GM23338 (cell line): Measurements from ENCODE around the gene GCNT3. TPM values are rescaled to one million over a fixed set of nuclear protein-coding genes. Genes with fewer than 3 reads are reported as not detected.

Experiments
- ATAC-seq: fragments of 200-7000 bp; cut with Tn5 transposase; 3 replicates; pipeline ENCODE4 v1.9.1; 2020
- DNase-seq: peaks from one replicate; pipeline ENCODE4 v3.0.0-alpha.2; 2015; ENCODE audit warnings: low spot score
- H2AFZ ChIP-seq: fragments of 200-600 bp; sonication (generic); 2 replicates; pipeline ENCODE4 v1.8.0; 2016; ENCODE audit warnings: antibody characterized with exemption, mild to moderate bottlenecking, moderate library complexity
- H3F3A ChIP-seq: fragments of 200-600 bp; sonication (generic); replicated peaks from 2 replicates; pipeline ENCODE4 v1.8.0; 2017; ENCODE audit warnings: antibody characterized with exemption, mixed run types, low read depth
- H3K27ac ChIP-seq: fragments of 200-600 bp; sonication (generic); 2 replicates; pipeline ENCODE4 v1.6.1; 2016; ENCODE audit warnings: low read depth
- H3K27me3 ChIP-seq: fragments of 200-600 bp; sonication (generic); 2 replicates; pipeline ENCODE4 v1.8.0; 2016; ENCODE audit warnings: mild to moderate bottlenecking, mixed run types, moderate library complexity; ENCODE audit not compliant: insufficient read depth
- H3K36me3 ChIP-seq: fragments of 200-600 bp; sonication (generic); 2 replicates; pipeline ENCODE4 v1.8.0; 2016; ENCODE audit warnings: mild to moderate bottlenecking; ENCODE audit not compliant: insufficient read depth
- H3K4me1 ChIP-seq: fragments of 200-600 bp; sonication (generic); 2 replicates; pipeline ENCODE4 v1.8.0; 2016; ENCODE audit warnings: mild to moderate bottlenecking, moderate library complexity; ENCODE audit not compliant: insufficient read depth
- H3K4me2 ChIP-seq: fragments of 200-600 bp; sonication (generic); 2 replicates; pipeline ENCODE4 v1.7.1; 2017; ENCODE audit warnings: mixed run types
- H3K4me3 ChIP-seq: fragments of 200-600 bp; sonication (generic); 2 replicates; pipeline ENCODE4 v1.6.1; 2016; ENCODE audit warnings: mixed run types
- H3K79me2 ChIP-seq: fragments of 200-600 bp; sonication (generic); replicated peaks from 2 replicates; pipeline ENCODE4 v1.8.0; 2017; ENCODE audit warnings: mild to moderate bottlenecking; ENCODE audit not compliant: insufficient read depth
- H3K9me2 ChIP-seq: fragments of 200-600 bp; sonication (generic); 2 replicates; pipeline ENCODE4 v1.8.0; 2017; ENCODE audit not compliant: insufficient read depth
- H4K20me1 ChIP-seq: fragments of 200-600 bp; sonication (generic); replicated peaks from 2 replicates; pipeline ENCODE4 v1.8.0; 2017; ENCODE audit warnings: mild to moderate bottlenecking; ENCODE audit not compliant: insufficient read depth
- H3K27ac Mint-ChIP-seq: 2 replicates; pipeline ENCODE4 v1.8.0; 2020; ENCODE audit warnings: inconsistent platforms, mild to moderate bottlenecking, moderate library complexity, mixed read lengths
- H3K27me3 Mint-ChIP-seq: 3 replicates; pipeline ENCODE4 v1.8.0; 2022; ENCODE audit warnings: low read depth, mild to moderate bottlenecking, moderate library complexity, mixed read lengths, inconsistent platforms; ENCODE audit not compliant: insufficient read depth, poor library complexity
- H3K36me3 Mint-ChIP-seq: 3 replicates; pipeline ENCODE4 v1.8.0; 2021; ENCODE audit warnings: low read depth, mild to moderate bottlenecking, inconsistent platforms, moderate library complexity, mixed read lengths
- H3K4me1 Mint-ChIP-seq: 3 replicates; pipeline ENCODE4 v1.8.0; 2020; ENCODE audit warnings: mild to moderate bottlenecking, inconsistent platforms, mixed read lengths
- H3K4me3 Mint-ChIP-seq: 3 replicates; pipeline ENCODE4 v1.8.0; 2021; ENCODE audit warnings: moderate library complexity, mild to moderate bottlenecking, inconsistent platforms, mixed read lengths
- H3K9me3 Mint-ChIP-seq: 3 replicates; pipeline ENCODE4 v1.8.0; 2020; ENCODE audit warnings: moderate library complexity, mild to moderate bottlenecking, inconsistent platforms, mixed read lengths
- CREB1 ChIP-seq: fragments of 250-450 bp; sonication (Bioruptor Pico); IDR thresholded peaks from 2 replicates; pipeline ENCODE4 v1.5.0; 2020; ENCODE audit warnings: low read depth, mild to moderate bottlenecking, moderate library complexity
- ETS1 ChIP-seq: IDR thresholded peaks from 2 replicates; pipeline ENCODE4 v1.6.1; 2016; ENCODE audit warnings: antibody characterized with exemption
- EZH2 ChIP-seq: fragments of 200-600 bp; sonication (generic); IDR thresholded peaks from one replicate; pipeline ENCODE4 v1.8.0; 2017; ENCODE audit warnings: antibody characterized with exemption, mild to moderate bottlenecking, low read depth; ENCODE audit not compliant: unreplicated experiment
- EZH2phosphoT487 ChIP-seq: fragments of 200-600 bp; sonication (generic); IDR thresholded peaks from one replicate; pipeline ENCODE4 v1.8.1; 2018; ENCODE audit warnings: antibody characterized with exemption; ENCODE audit not compliant: unreplicated experiment
- JUNB ChIP-seq: IDR thresholded peaks from one replicate; pipeline ENCODE4 v1.6.1; 2016; ENCODE audit warnings: antibody characterized with exemption; ENCODE audit not compliant: unreplicated experiment
- NANOG ChIP-seq: IDR thresholded peaks from 2 replicates; pipeline ENCODE4 v1.6.1; 2016; ENCODE audit warnings: antibody characterized with exemption, borderline replicate concordance
- POLR2AphosphoS5 ChIP-seq: IDR thresholded peaks from 2 replicates; pipeline ENCODE4 v1.6.1; 2016; ENCODE audit warnings: antibody characterized with exemption, low read depth
- REST ChIP-seq: IDR thresholded peaks from one replicate; pipeline ENCODE4 v1.6.1; 2018; ENCODE audit warnings: antibody characterized with exemption; ENCODE audit not compliant: unreplicated experiment
- STAT1 ChIP-seq: IDR thresholded peaks from one replicate; pipeline ENCODE4 v1.6.1; 2016; ENCODE audit warnings: antibody characterized with exemption; ENCODE audit not compliant: unreplicated experiment
- ZNF114 ChIP-seq: fragments of 250-450 bp; sonication (Bioruptor Pico); IDR thresholded peaks from 2 replicates; pipeline ENCODE4 v1.5.0; 2020; ENCODE audit warnings: mild to moderate bottlenecking, moderate library complexity
- ZNF331 ChIP-seq: fragments of 250-450 bp; sonication (Bioruptor Pico); IDR thresholded peaks from 2 replicates; pipeline ENCODE4 v1.5.0; 2020; ENCODE audit warnings: low read depth, mild to moderate bottlenecking, moderate library complexity
- ZNF462 ChIP-seq: fragments of 250-450 bp; sonication (Bioruptor Pico); IDR thresholded peaks from 2 replicates; pipeline ENCODE4 v1.5.0; 2020; ENCODE audit warnings: mild to moderate bottlenecking, moderate library complexity
- polyA plus RNA-seq: library from polyadenylated mRNA; unstranded; fragments of >200 nt; fragmentation: Nextera tagmentation; extraction: Ambion mirVana; gene quantifications from 2 replicates; pipeline ENCODE4 v1.2.1, GENCODE V29; 2016
- total RNA-seq: library from RNA; depleted of rRNA; stranded (reverse); fragments of >200 nt; shearing (Covaris generic); gene quantifications from 2 replicates; pipeline ENCODE4 v1.2.3, GENCODE V29; 2014
- TF ChIP-seq, protein P1 (sequence below), 2 experiments: fragments of 200-600 bp in 1 of 2; sonication (generic) in 1 of 2; conservative IDR thresholded peaks; 2 replicates each; pipeline versions ENCODE4 v1.5.1 to v1.6.1; 2016 to 2017; ENCODE audit warnings: antibody characterized with exemption in 2 of 2, low read depth in 2 of 2, mild to moderate bottlenecking in 2 of 2, moderate library complexity in 1 of 2

GCNT3 gene
- total and polyA plus RNA-seq, 2 experiments from 2014 or later = not detected

DNA sequence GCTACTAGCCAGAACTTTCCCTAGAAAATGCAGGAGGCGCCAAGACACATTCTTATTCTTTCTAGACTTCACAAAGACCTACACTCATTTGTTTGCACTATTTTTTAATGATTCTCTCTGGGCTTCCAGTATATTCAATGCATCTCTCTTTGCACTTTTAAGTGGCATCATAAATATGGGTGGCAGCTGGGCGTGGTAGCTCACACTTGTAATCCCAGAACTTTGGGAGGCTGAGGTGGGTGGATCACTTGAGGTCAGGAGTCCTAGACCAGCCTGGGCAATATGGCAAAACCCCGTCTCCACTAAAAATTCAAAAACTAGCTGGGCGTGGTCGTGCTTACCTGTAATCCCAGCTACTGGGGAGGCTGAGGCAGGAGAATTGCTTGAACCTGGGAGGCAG lies 5.6 kb upstream of the GCNT3 start:
- ATAC-seq = no peak
- no peaks in the 10 kb centered on the region for H3K9me2 ChIP-seq
- H3K79me2 ChIP-seq = no peaks in the 10 kb centered on the region
- no peak overlapping the region for H3K4me2 ChIP-seq
- peaks cover 18% of the 10 kb centered on the region for H3K9me3 Mint-ChIP-seq
- H3K4me1 Mint-ChIP-seq = peaks cover 9% of the 10 kb centered on the region
- TF ChIP-seq REST = no peak
- TF ChIP-seq JUNB = no peak
- no peak for TF ChIP-seq NANOG
- TF ChIP-seq ZNF114 (CRISPR knock-in tag) = no peak
- no peak for TF ChIP-seq CREB1
- TF ChIP-seq EZH2phosphoT487 = no peak
- no peak for TF ChIP-seq ETS1
- no peak for TF ChIP-seq ZNF331
- TF ChIP-seq STAT1 = no peak
- no peak for TF ChIP-seq POLR2AphosphoS5
- TF ChIP-seq ZNF462 (CRISPR knock-in tag) = no peak
- TF ChIP-seq, protein P1, sequence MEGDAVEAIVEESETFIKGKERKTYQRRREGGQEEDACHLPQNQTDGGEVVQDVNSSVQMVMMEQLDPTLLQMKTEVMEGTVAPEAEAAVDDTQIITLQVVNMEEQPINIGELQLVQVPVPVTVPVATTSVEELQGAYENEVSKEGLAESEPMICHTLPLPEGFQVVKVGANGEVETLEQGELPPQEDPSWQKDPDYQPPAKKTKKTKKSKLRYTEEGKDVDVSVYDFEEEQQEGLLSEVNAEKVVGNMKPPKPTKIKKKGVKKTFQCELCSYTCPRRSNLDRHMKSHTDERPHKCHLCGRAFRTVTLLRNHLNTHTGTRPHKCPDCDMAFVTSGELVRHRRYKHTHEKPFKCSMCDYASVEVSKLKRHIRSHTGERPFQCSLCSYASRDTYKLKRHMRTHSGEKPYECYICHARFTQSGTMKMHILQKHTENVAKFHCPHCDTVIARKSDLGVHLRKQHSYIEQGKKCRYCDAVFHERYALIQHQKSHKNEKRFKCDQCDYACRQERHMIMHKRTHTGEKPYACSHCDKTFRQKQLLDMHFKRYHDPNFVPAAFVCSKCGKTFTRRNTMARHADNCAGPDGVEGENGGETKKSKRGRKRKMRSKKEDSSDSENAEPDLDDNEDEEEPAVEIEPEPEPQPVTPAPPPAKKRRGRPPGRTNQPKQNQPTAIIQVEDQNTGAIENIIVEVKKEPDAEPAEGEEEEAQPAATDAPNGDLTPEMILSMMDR (conservative IDR thresholded peaks at IDR 0.05; ENCODE audit: low read depth in 2 of 2) = no peak
- no peak for TF ChIP-seq EZH2
- no peaks in the 10 kb centered on the region for H3K4me1 ChIP-seq
- peaks cover 7% of the 10 kb centered on the region; the same call in 1 of the 3 replicates for H3K36me3 Mint-ChIP-seq
- H3F3A ChIP-seq = no peaks in the 10 kb centered on the region
- H3K27ac Mint-ChIP-seq = no peak overlapping the region
- no peak overlapping the region for H2AFZ ChIP-seq
- DNase-seq = no peak
- H3K27ac ChIP-seq = no peak overlapping the region
- no peak overlapping the region for H3K4me3 ChIP-seq
- no peaks in the 10 kb centered on the region for H4K20me1 ChIP-seq
- no peaks in the 10 kb centered on the region for H3K27me3 ChIP-seq
- H3K36me3 ChIP-seq = no peaks in the 10 kb centered on the region; the same call in 1 of the 2 replicates
- peaks cover 6% of the 10 kb centered on the region for H3K27me3 Mint-ChIP-seq
- H3K4me3 Mint-ChIP-seq = no peak overlapping the region
